ENCODE data around the gene TNP2. TPM values are rescaled to one million over a fixed set of nuclear protein-coding genes. Genes with fewer than 3 reads are reported as not detected.

Gene TNP2
- total and polyA plus RNA-seq, 2 donors (not counting 3 experiments of a cell fraction or from before 2014, with no cell fraction given): not detected

- Histone ChIP-seq H2AFZ (ENCODE audit: low read depth, low read length) (no peak overlapping the region), H3K4me1 (ENCODE audit: control insufficient read depth, extremely low read depth, insufficient read depth, low read length) (no peaks in the 10 kb centered on the region), H3K9me1 (replicated peaks; ENCODE audit: control insufficient read depth, extremely low read depth, insufficient read depth, low read length) (no peaks in the 10 kb centered on the region), H4K20me1 (replicated peaks; ENCODE audit: control insufficient read depth, extremely low read depth, insufficient read depth, low read length) (no peaks in the 10 kb centered on the region), H3K4me2 (ENCODE audit: insufficient read depth, low read length) (no peak overlapping the region), H3K79me2 (ENCODE audit: control insufficient read depth, insufficient read depth, low read length) (no peaks in the 10 kb centered on the region), H3K4me3 (replicated peaks in 1 of 3; ENCODE audit: insufficient read depth in 1 of 3, low read depth in 1 of 3, low read length in 3 of 3) (no peak overlapping the region), H3K27ac (ENCODE audit: insufficient read depth, low read depth, low read length) (no peak overlapping the region), H3K36me3 (ENCODE audit: control insufficient read depth in 2 of 2, extremely low read depth in 1 of 2, insufficient read depth in 2 of 2, low read length in 2 of 2) (no peaks in the 10 kb centered on the region), H3K9me3 (replicated peaks; ENCODE audit: control insufficient read depth, insufficient read depth, low read length) (no peaks in the 10 kb centered on the region), H3K9ac (replicated peaks; ENCODE audit: extremely low read depth, insufficient read depth, low read length) (no peak overlapping the region), H3K27me3 (ENCODE audit: control insufficient read depth in 2 of 2, insufficient read depth in 2 of 2, low read length in 2 of 2) (peaks cover 4 to 6% of the 10 kb centered on the region in 2 experiments)
- dilution Hi-C loops (cut with MboI; ENCODE audit: extremely low pct_ligation_motif_present, low sequenced_read_pairs) (no loop called here), intact Hi-C loops (cut with micrococcal nuclease) (no loop called here)
- CTCF ChIA-PET: interaction anchor here (1.4 kb wide), 1 partner anchor 9 kb away, joined by 3 read pairs; no protein-coding TSS in a partner anchor
- no peak for FAIRE-seq
- TF ChIP-seq CTCF (IDR thresholded peaks at IDR 0.05; ENCODE audit: extremely low read depth in 1 of 2, insufficient read depth in 1 of 2, low read depth in 1 of 2, low read length in 2 of 2) (no peak), EZH2 (IDR thresholded peaks at IDR 0.05; ENCODE audit: borderline replicate concordance, low read depth, low read length, severe bottlenecking) (no peak), MYC (IDR thresholded peaks at IDR 0.05; ENCODE audit: low read depth, low read length) (no peak), MAX (IDR thresholded peaks at IDR 0.05; ENCODE audit: insufficient read depth, insufficient read length) (no peak), FOS (IDR thresholded peaks at IDR 0.05; ENCODE audit: borderline replicate concordance, insufficient read depth, low read length) (no peak), POLR2AphosphoS5 (IDR thresholded peaks at IDR 0.05; ENCODE audit: insufficient read depth, low read depth, low read length) (no peak), POLR2A (IDR thresholded peaks at IDR 0.05; ENCODE audit: low read depth, low read length) (no peak), JUN (IDR thresholded peaks at IDR 0.05; ENCODE audit: borderline replicate concordance, insufficient read depth, insufficient read length, low read depth) (no peak), GATA2 (IDR thresholded peaks at IDR 0.05; ENCODE audit: insufficient read depth, insufficient read length, low read depth, low read length) (no peak)
- DNase-seq (ENCODE audit: low read depth, low spot score): no peak
- POLR2A ChIA-PET: no interaction called here
- no TSS peak for BruUV-seq (replicated peaks)
Measured at GRCh38 chr16:11245222-11245737, 23.8 kb downstream of the TNP2 start.
